ENCODE measurements around the gene PALMD. TPM values are rescaled to one million over a fixed set of nuclear protein-coding genes. Genes with fewer than 3 reads are reported as not detected.

The PALMD gene
- total and polyA plus RNA-seq, 2 donors (not counting 1 experiment from before 2014, with no cell fraction given), result not detected

- no peak overlapping the region for H3K9ac ChIP-seq (ENCODE audit: low read length)
- H3K4me3 ChIP-seq (ENCODE audit: control extremely low read depth in 1 of 5, extremely low read depth in 1 of 5, insufficient read depth in 1 of 5, low read depth in 2 of 5, low read length in 4 of 5), result no peak overlapping the region
- no peak overlapping the region for H3K4me3 Mint-ChIP-seq
- no CpG with 5 or more reads among the region's 3 CpGs for WGBS (ENCODE audit: insufficient coverage)
- H3K4me1 ChIP-seq (ENCODE audit: control insufficient read depth in 2 of 2, insufficient read depth in 2 of 2, low read length in 2 of 2), result peaks cover 0 to 5% of the 10 kb centered on the region in 2 donors
- DNase-seq (no peak), ATAC-seq (ENCODE audit: low read depth) (no peak)
- H3K9me3 Mint-ChIP-seq (ENCODE audit: insufficient read depth), result no peaks in the 10 kb centered on the region
- H4K20me1 ChIP-seq (ENCODE audit: control insufficient read depth, insufficient read depth, low read length, poor library complexity, severe bottlenecking), result no peaks in the 10 kb centered on the region
- no peaks in the 10 kb centered on the region for H3K79me2 ChIP-seq (ENCODE audit: control insufficient read depth, insufficient read depth, low read length)
- H3K27ac ChIP-seq (ENCODE audit: low read length in 2 of 2), result no peak overlapping the region
- H3K27me3 ChIP-seq (replicated peaks in 1 of 4; ENCODE audit: control extremely low read depth in 1 of 4, control insufficient read depth in 3 of 4, insufficient read depth in 4 of 4, low read length in 3 of 4), result no peaks in the 10 kb centered on the region
- ChIA-PET POLR2A (no interaction called here), CTCF (no interaction called here)
- H3K27me3 Mint-ChIP-seq, result peaks cover 17% of the 10 kb centered on the region
- H2AFZ ChIP-seq (ENCODE audit: insufficient read depth, low read depth, low read length, poor library complexity, severe bottlenecking), result no peak overlapping the region
- H3K27ac Mint-ChIP-seq, result no peak overlapping the region
- H3K4me2 ChIP-seq (replicated peaks; ENCODE audit: low read depth, low read length, poor library complexity, severe bottlenecking), result no peak overlapping the region
- H3K4me1 Mint-ChIP-seq, result peaks cover 4% of the 10 kb centered on the region
- H3K9me3 ChIP-seq (ENCODE audit: control extremely low read depth in 1 of 3, control insufficient read depth in 2 of 3, insufficient read depth in 1 of 3, low read length in 2 of 3), result peaks cover 0 to 2% (median 0%) of the 10 kb centered on the region in 3 donors
- TF ChIP-seq EZH2 (IDR thresholded peaks at IDR 0.05; ENCODE audit: borderline replicate concordance, insufficient read depth, low read depth, low read length, poor library complexity, severe bottlenecking) (no peak), CTCF (IDR thresholded peaks at IDR 0.05) (no peak)
- intact Hi-C loops (cut with micrococcal nuclease), result no loop called here
- H3K36me3 ChIP-seq (replicated peaks in 1 of 2; ENCODE audit: control extremely low read depth in 1 of 2, control insufficient read depth in 1 of 2, extremely low read depth in 1 of 2, insufficient read depth in 2 of 2, low read length in 1 of 2), result no peaks in the 10 kb centered on the region
Observed at GRCh38 chr1:99700020-99700419, 54.1 kb downstream of the PALMD start.

GRCh38 chr1:99702221-99702620 is 56.3 kb downstream of the PALMD start:
- Mint-ChIP-seq H3K27ac (no peak overlapping the region), H3K9me3 (ENCODE audit: insufficient read depth) (no peaks in the 10 kb centered on the region), H3K4me3 (no peak overlapping the region), H3K4me1 (peaks cover 4% of the 10 kb centered on the region), H3K27me3 (peaks cover 15% of the 10 kb centered on the region)
- Histone ChIP-seq H4K20me1 (ENCODE audit: control insufficient read depth, insufficient read depth, low read length, poor library complexity, severe bottlenecking) (no peaks in the 10 kb centered on the region), H3K79me2 (ENCODE audit: control insufficient read depth, insufficient read depth, low read length) (no peaks in the 10 kb centered on the region), H3K4me1 (ENCODE audit: control insufficient read depth in 2 of 2, insufficient read depth in 2 of 2, low read length in 2 of 2) (peaks cover 0 to 5% of the 10 kb centered on the region in 2 donors), H3K4me2 (replicated peaks; ENCODE audit: low read depth, low read length, poor library complexity, severe bottlenecking) (no peak overlapping the region), H3K36me3 (replicated peaks in 1 of 2; ENCODE audit: control extremely low read depth in 1 of 2, control insufficient read depth in 1 of 2, extremely low read depth in 1 of 2, insufficient read depth in 2 of 2, low read length in 1 of 2) (no peaks in the 10 kb centered on the region), H3K4me3 (ENCODE audit: control extremely low read depth in 1 of 5, extremely low read depth in 1 of 5, insufficient read depth in 1 of 5, low read depth in 2 of 5, low read length in 4 of 5) (no peak overlapping the region), H3K9ac (ENCODE audit: low read length) (no peak overlapping the region), H3K27me3 (replicated peaks in 1 of 4; ENCODE audit: control extremely low read depth in 1 of 4, control insufficient read depth in 3 of 4, insufficient read depth in 4 of 4, low read length in 3 of 4) (no peaks in the 10 kb centered on the region), H2AFZ (ENCODE audit: insufficient read depth, low read depth, low read length, poor library complexity, severe bottlenecking) (no peak overlapping the region), H3K9me3 (ENCODE audit: control extremely low read depth in 1 of 3, control insufficient read depth in 2 of 3, insufficient read depth in 1 of 3, low read length in 2 of 3) (peaks cover 0 to 2% (median 0%) of the 10 kb centered on the region in 3 donors), H3K27ac (ENCODE audit: low read length in 2 of 2) (no peak overlapping the region)
- no peak for ATAC-seq (ENCODE audit: low read depth)
- no peak for DNase-seq
- TF ChIP-seq CTCF (IDR thresholded peaks at IDR 0.05) (no peak), EZH2 (IDR thresholded peaks at IDR 0.05; ENCODE audit: borderline replicate concordance, insufficient read depth, low read depth, low read length, poor library complexity, severe bottlenecking) (no peak)
- intact Hi-C loops (cut with micrococcal nuclease), result no loop called here
- POLR2A ChIA-PET, result no interaction called here
- CTCF ChIA-PET, result no interaction called here
